Sigmoid colon (tissue), 7 donors: ENCODE measurements around the gene UQCC2. TPM values are rescaled to one million over a fixed set of nuclear protein-coding genes. Genes with fewer than 3 reads are reported as not detected.

ENCODE experiments used
- DNase-seq: peaks from one replicate; pipeline ENCODE4 v3.0.0-alpha.2; 2019
- H3K27ac ChIP-seq, 4 donors: fragments of 200-600 bp; sonication (generic); one replicate each; pipeline ENCODE4 v1.5.1; 2016 to 2019; ENCODE audit warnings: mild to moderate bottlenecking in 1 of 4
- H3K27me3 ChIP-seq, 3 donors: fragments of 200-600 bp; sonication (generic); one replicate each; pipeline ENCODE4 v1.5.1; 2019; ENCODE audit warnings: mild to moderate bottlenecking in 1 of 3
- H3K36me3 ChIP-seq, 4 donors: fragments of 200-600 bp; sonication (generic); one replicate each; pipeline ENCODE4 v1.5.1; 2016 to 2019
- H3K4me1 ChIP-seq, 4 donors: fragments of 200-600 bp; sonication (generic); one replicate each; pipeline ENCODE4 v1.5.1; 2017 to 2019
- H3K4me3 ChIP-seq, 4 donors: fragments of 200-600 bp; sonication (generic); one replicate each; pipeline ENCODE4 v1.5.1; 2017 to 2019; ENCODE audit warnings: mild to moderate bottlenecking in 2 of 4, moderate library complexity in 1 of 4
- H3K9me3 ChIP-seq, 4 donors: fragments of 200-600 bp in 3 of 4; sonication (generic) in 3 of 4; one replicate each; pipeline versions ENCODE4 v1.5.1 to v1.6.1; 2013 to 2019
- CTCF ChIP-seq, 4 experiments: fragments of 450-650 bp in 3 of 4; fragments of 200-600 bp in 1 of 4; IDR thresholded peaks; one replicate each; pipeline ENCODE4 v1.5.1; 2016 to 2019; ENCODE audit warnings: antibody characterized with exemption in 4 of 4, mild to moderate bottlenecking in 3 of 4, moderate library complexity in 2 of 4
- EP300 ChIP-seq, 4 donors: sonication (generic); formaldehyde crosslinking; IDR thresholded peaks; one replicate each; pipeline ENCODE4 v1.6.1; 2017; ENCODE audit warnings: antibody characterized with exemption in 4 of 4
- POLR2A ChIP-seq, 2 donors: fragments of 450-650 bp; IDR thresholded peaks; one replicate each; pipeline ENCODE4 v1.6.1; 2016; ENCODE audit warnings: antibody characterized with exemption in 2 of 2, mild to moderate bottlenecking in 2 of 2, moderate library complexity in 2 of 2
- POLR2AphosphoS5 ChIP-seq, 4 donors: sonication (generic); formaldehyde crosslinking; IDR thresholded peaks; one replicate each; pipeline ENCODE4 v1.6.1; 2017; ENCODE audit warnings: antibody characterized with exemption in 4 of 4
- WGBS, 2 donors: extraction: QIAGEN DNeasy Blood & Tissue Kit; methylation state at CpG; one replicate each; pipeline ENCODE4 v1.1.7; 2013; 5-methylcytosine and 5-hydroxymethylcytosine counted together
- intact Hi-C: fragments of 100-400 bp; cut with DNase I; formaldehyde crosslinking; loops from one replicate; pipeline ENCODE4 v1.15.1; 2023
- polyA plus RNA-seq, 3 donors: library from polyadenylated mRNA; stranded (reverse); fragments of 200-250 nt; gene quantifications; one replicate each; pipeline ENCODE4 v1.2.3, GENCODE V29; 2013
- total RNA-seq, 4 donors: library from RNA; depleted of rRNA; stranded (reverse); fragments of >200 nt; gene quantifications; one replicate each; pipeline ENCODE4 v1.1.0, GENCODE V29; 2016
- donor health status: healthy with polysubstance abuse.
- donor health status: Bipolar disorder and iron deficiency.
- donor health status: healthy.

UQCC2 gene
- total and polyA plus RNA-seq, 7 donors: 9.5 to 90.9 (median 34.9) TPM

GRCh38 chr6:33684428-33684896, 27.0 kb downstream of the UQCC2 start:
- TF ChIP-seq CTCF (IDR thresholded peaks at IDR 0.05): no peak
- no peaks in the 10 kb centered on the region for H3K27me3 ChIP-seq
- WGBS, 2 donors: 95% methylated on average over 16 of the region's 16 CpGs
- intact Hi-C loops: no loop called here
- no peaks in the 10 kb centered on the region for H3K4me1 ChIP-seq
- H3K4me3 ChIP-seq: no peak overlapping the region
- DNase-seq: no peak
- no peaks in the 10 kb centered on the region for H3K9me3 ChIP-seq
- no peak overlapping the region for H3K27ac ChIP-seq
- peaks cover 0 to 14% (median 1%) of the 10 kb centered on the region in 4 donors for H3K36me3 ChIP-seq

GRCh38 chr6:33683576-33684427, 27.7 kb downstream of the UQCC2 start:
- Histone ChIP-seq H3K27ac (no peak overlapping the region), H3K36me3 (peaks cover 0 to 14% (median 1%) of the 10 kb centered on the region in 4 donors), H3K27me3 (peaks cover 0 to 2% (median 0%) of the 10 kb centered on the region in 3 donors), H3K9me3 (no peaks in the 10 kb centered on the region), H3K4me3 (no peak overlapping the region), H3K4me1 (no peaks in the 10 kb centered on the region)
- intact Hi-C loops: no loop called here
- 84 to 87% methylated on average over 19 of the region's 19 CpGs for WGBS, 2 donors
- TF ChIP-seq POLR2AphosphoS5 (IDR thresholded peaks at IDR 0.05) (no peak), EP300 (IDR thresholded peaks at IDR 0.05) (no peak), CTCF (IDR thresholded peaks at IDR 0.05) (no peak), POLR2A (IDR thresholded peaks at IDR 0.05) (no peak)
- no peak for DNase-seq

- no peak overlapping the region for H3K27ac ChIP-seq
- peaks cover 0 to 14% (median 1%) of the 10 kb centered on the region in 4 donors for H3K36me3 ChIP-seq
- TF ChIP-seq EP300 (IDR thresholded peaks at IDR 0.05) (no peak), POLR2A (IDR thresholded peaks at IDR 0.05) (no peak), CTCF (IDR thresholded peaks at IDR 0.05) (no peak), POLR2AphosphoS5 (IDR thresholded peaks at IDR 0.05) (no peak)
- no peak for DNase-seq
- intact Hi-C loops: no loop called here
- WGBS, 2 donors: 78 to 86% methylated on average over 15 of the region's 15 CpGs
- no peaks in the 10 kb centered on the region for H3K4me1 ChIP-seq
- no peak overlapping the region for H3K4me3 ChIP-seq
- peaks cover 0 to 2% (median 0%) of the 10 kb centered on the region in 3 donors for H3K27me3 ChIP-seq
- no peaks in the 10 kb centered on the region for H3K9me3 ChIP-seq
These were observed 28.4 kb downstream of the UQCC2 start for GRCh38 chr6:33683051-33683571.

- intact Hi-C loops: no loop called here
- 96% methylated on average over 13 of the region's 13 CpGs for WGBS, 2 donors
- H3K36me3 ChIP-seq: peaks cover 0 to 17% (median 1%) of the 10 kb centered on the region in 4 donors
- no peak overlapping the region for H3K27ac ChIP-seq
- no peaks in the 10 kb centered on the region for H3K9me3 ChIP-seq
- H3K4me3 ChIP-seq: no peak overlapping the region
- H3K4me1 ChIP-seq: no peaks in the 10 kb centered on the region
- DNase-seq: no peak
- no peak for TF ChIP-seq EP300 (IDR thresholded peaks at IDR 0.05)
- no peak for TF ChIP-seq POLR2A (IDR thresholded peaks at IDR 0.05)
- no peak for TF ChIP-seq CTCF (IDR thresholded peaks at IDR 0.05)
- no peak for TF ChIP-seq POLR2AphosphoS5 (IDR thresholded peaks at IDR 0.05)
- H3K27me3 ChIP-seq: peaks cover 0 to 2% (median 0%) of the 10 kb centered on the region in 3 donors
These were observed 29.2 kb downstream of the UQCC2 start for GRCh38 chr6:33682341-33682740.
